HUES6 (cell line): Measurements from ENCODE around the gene C1orf105.

Experiments
- H3K27ac ChIP-seq: 2 replicates; pipeline ENCODE4 v1.7.0; 2013; ENCODE audit warnings: low read depth, mild to moderate bottlenecking, low read length, inconsistent platforms
- H3K27me3 ChIP-seq: 2 replicates; pipeline ENCODE4 v1.6.1; 2013; ENCODE audit warnings: low read length; ENCODE audit not compliant: control insufficient read depth, insufficient read depth
- H3K36me3 ChIP-seq: 2 replicates; pipeline ENCODE4 v1.6.1; 2013; ENCODE audit warnings: low read length; ENCODE audit not compliant: control insufficient read depth, insufficient read depth
- H3K4me1 ChIP-seq: 2 replicates; pipeline ENCODE4 v1.6.1; 2013; ENCODE audit warnings: low read length; ENCODE audit not compliant: control insufficient read depth, insufficient read depth
- H3K4me3 ChIP-seq: 2 replicates; pipeline ENCODE4 v1.5.1; 2013; ENCODE audit warnings: low read depth, low read length
- H3K9ac ChIP-seq: one replicate; pipeline ENCODE4 v1.6.1; 2013; ENCODE audit warnings: mild to moderate bottlenecking, low read length
- H3K9me3 ChIP-seq: 2 replicates; pipeline ENCODE4 v1.6.1; 2013; ENCODE audit warnings: low read depth, low read length; ENCODE audit not compliant: control insufficient read depth, insufficient read depth

The C1orf105 gene

DNA sequence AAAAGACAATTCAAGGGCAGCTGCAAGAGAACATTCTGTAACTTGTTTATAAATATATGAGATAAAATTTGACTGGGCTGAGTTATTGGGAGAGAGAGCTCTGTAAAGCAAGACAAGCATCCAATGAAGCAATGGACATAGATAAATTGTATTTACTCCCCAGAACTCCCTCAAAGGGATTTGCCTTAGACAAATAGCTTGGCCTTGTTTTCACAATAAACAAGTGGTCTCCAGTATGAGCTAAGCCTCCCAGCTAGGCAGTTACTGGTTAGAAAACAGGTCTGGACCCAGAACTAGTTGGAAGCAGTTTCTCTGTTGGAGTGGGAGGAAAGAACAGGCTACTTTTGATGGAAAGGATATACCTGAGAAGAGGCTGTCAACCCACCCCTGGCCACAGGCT lies 87.3 kb downstream of the C1orf105 start:
- Histone ChIP-seq H3K27me3 (no peaks in the 10 kb centered on the region), H3K9ac (no peak overlapping the region), H3K27ac (no peak overlapping the region), H3K4me1 (no peaks in the 10 kb centered on the region), H3K9me3 (no peaks in the 10 kb centered on the region), H3K36me3 (no peaks in the 10 kb centered on the region), H3K4me3 (no peak overlapping the region)

DNA sequence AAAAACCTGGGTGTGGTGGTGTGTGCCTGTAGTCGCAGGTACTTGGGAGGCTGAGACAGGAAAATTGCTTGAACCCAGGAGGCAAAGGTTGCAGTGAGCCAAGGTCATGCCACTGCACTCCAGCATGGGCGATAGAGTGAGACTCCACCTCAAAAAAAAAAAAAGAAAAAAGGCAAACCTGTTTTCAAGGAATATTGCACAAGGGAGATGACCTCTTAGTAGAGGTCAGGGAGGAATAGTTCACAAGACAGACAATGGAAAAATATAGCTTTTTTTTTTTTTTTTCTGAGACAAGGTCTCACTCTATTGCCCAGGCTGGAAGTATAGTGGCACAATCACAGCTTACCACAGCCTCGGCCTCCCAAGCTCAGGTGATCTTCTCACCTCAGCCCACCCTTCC lies 90.0 kb downstream of the C1orf105 start:
- Histone ChIP-seq H3K27me3 (no peaks in the 10 kb centered on the region), H3K4me3 (no peak overlapping the region), H3K27ac (no peak overlapping the region), H3K4me1 (no peaks in the 10 kb centered on the region), H3K9ac (no peak overlapping the region), H3K36me3 (no peaks in the 10 kb centered on the region), H3K9me3 (no peaks in the 10 kb centered on the region)

DNA sequence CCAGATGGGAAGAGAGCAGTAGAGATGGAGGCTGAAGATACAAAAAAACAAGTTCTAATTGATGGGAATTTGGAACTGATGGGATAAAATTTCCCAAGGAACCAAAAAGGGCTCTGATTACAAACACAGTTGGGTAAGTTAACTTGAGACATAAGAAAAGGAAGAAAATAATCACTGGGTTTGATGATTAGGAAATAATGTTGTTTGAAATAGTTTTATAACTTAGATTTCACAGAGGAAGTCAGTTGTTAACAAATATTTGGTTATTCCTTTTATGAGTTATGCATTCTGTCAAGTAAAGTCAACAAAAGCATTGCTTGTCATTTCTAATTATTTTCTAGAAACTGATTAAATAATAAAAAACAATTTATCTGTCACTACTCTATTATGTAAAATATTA lies 92.1 kb downstream of the C1orf105 start:
- no peak overlapping the region for H3K4me3 ChIP-seq
- no peak overlapping the region for H3K9ac ChIP-seq
- H3K4me1 ChIP-seq, result no peaks in the 10 kb centered on the region
- H3K36me3 ChIP-seq, result no peaks in the 10 kb centered on the region
- H3K27ac ChIP-seq, result no peak overlapping the region
- H3K9me3 ChIP-seq, result no peaks in the 10 kb centered on the region
- H3K27me3 ChIP-seq, result no peaks in the 10 kb centered on the region

DNA sequence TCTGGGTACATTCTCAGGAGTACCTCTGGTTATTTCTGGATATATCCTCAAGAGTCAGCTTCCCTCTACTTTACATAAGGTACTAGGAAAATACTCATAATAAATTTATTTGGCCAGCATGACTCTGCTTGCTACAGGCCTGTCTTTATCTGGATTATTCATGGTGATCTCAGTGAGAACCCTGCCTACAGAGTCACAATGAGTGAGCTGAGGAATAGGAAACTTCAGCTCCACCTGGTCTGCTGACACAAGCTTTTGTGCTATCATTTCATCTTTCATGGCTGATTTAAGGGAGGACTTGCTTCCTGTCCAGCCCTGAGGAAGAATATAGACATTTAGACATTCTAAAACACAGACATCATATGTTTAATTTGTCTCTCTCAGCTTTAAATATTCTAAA lies 93.0 kb downstream of the C1orf105 start:
- Histone ChIP-seq H3K9ac (no peak overlapping the region), H3K9me3 (no peaks in the 10 kb centered on the region), H3K4me1 (no peaks in the 10 kb centered on the region), H3K27ac (no peak overlapping the region), H3K36me3 (no peaks in the 10 kb centered on the region), H3K4me3 (no peak overlapping the region), H3K27me3 (no peaks in the 10 kb centered on the region)

DNA sequence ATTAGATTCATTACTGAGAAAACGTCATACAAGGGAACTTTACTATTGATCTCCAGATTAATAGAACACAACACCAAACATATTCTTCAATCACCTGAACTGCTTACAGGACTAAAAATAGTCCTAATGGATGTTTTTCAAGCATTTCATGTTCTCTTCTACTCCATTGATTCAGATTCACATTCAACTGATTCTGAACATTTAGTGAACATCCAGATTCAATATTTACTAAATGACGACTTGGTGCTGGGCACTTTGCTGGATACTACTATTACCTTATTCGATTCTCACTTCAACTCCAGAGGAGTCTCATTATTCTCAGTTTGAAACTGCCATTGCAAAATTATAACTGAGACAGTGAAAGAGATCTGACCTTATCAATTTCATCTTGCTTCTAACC lies 93.6 kb downstream of the C1orf105 start:
- Histone ChIP-seq H3K27ac (no peak overlapping the region), H3K4me1 (no peaks in the 10 kb centered on the region)

DNA sequence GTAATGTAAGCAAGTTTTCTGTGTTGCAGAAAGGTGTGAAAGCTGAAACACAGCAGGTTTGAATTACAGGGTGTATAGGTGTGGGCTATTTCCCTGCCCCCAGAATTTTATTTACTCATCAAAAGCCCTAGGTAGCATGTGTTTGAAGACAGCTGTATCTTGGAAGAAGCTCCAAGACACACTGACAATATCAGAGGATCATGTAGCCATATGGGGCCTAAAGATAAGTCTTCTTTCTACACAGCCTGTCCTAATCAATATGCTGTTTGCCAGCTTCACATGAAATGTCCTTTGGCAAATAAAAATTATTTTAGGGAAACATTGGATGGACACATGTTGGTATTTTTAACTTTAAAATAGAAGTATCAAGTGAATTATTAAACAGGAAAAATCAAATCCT lies 95.0 kb downstream of the C1orf105 start:
- Histone ChIP-seq H3K4me3 (no peak overlapping the region), H3K36me3 (no peaks in the 10 kb centered on the region), H3K9ac (no peak overlapping the region), H3K27me3 (no peaks in the 10 kb centered on the region), H3K9me3 (no peaks in the 10 kb centered on the region), H3K27ac (no peak overlapping the region), H3K4me1 (no peaks in the 10 kb centered on the region)

More for the DNA sequence above, 93.6 kb downstream of the C1orf105 start:
- Histone ChIP-seq H3K9ac (no peak overlapping the region), H3K4me3 (no peak overlapping the region), H3K36me3 (no peaks in the 10 kb centered on the region), H3K9me3 (no peaks in the 10 kb centered on the region), H3K27me3 (no peaks in the 10 kb centered on the region)

DNA sequence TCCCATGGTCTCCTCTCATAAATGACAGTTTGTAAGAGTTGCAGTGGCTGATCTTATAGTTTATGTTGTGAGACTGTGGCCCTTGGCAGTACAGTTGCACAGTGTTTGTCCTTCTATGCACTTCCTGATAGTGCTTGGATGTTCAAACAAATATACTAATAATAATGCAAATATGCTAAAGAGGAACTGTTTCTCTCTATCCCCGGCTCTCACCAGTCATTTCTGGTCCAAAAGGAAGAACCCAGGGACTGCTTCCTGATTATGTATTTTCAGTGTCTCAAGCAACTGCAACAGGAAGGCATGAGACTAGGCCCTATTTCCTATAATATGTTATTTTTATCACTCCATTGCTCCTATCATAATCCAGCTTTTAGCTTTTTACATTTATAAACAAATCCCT lies 95.4 kb downstream of the C1orf105 start:
- H3K4me3 ChIP-seq, result no peak overlapping the region
- H3K9me3 ChIP-seq, result no peaks in the 10 kb centered on the region
- no peak overlapping the region for H3K9ac ChIP-seq
- H3K27me3 ChIP-seq, result no peaks in the 10 kb centered on the region
- H3K36me3 ChIP-seq, result no peaks in the 10 kb centered on the region
- no peaks in the 10 kb centered on the region for H3K4me1 ChIP-seq
- no peak overlapping the region for H3K27ac ChIP-seq

DNA sequence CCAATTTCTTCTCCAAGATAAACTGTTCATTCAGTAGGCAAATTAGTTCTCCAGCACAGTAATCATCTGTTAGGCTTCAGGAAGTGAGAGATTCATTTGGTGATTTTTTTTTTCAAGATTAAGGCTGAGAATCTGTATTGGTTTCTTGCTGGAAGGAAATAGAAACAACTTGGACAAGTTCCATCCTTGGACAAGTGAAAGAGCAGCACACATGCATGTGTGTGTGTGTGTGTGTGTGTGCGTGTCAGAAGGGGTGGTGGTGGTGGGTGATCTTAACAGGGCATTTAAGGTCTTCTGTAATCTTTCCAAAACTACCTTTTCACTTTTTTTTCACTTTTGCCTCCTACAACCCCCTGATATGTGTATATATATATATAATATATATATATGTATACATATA lies 96.6 kb downstream of the C1orf105 start:
- Histone ChIP-seq H3K9ac (no peak overlapping the region), H3K27ac (no peak overlapping the region), H3K9me3 (no peaks in the 10 kb centered on the region), H3K36me3 (no peaks in the 10 kb centered on the region), H3K27me3 (no peaks in the 10 kb centered on the region), H3K4me1 (no peaks in the 10 kb centered on the region), H3K4me3 (no peak overlapping the region)

DNA sequence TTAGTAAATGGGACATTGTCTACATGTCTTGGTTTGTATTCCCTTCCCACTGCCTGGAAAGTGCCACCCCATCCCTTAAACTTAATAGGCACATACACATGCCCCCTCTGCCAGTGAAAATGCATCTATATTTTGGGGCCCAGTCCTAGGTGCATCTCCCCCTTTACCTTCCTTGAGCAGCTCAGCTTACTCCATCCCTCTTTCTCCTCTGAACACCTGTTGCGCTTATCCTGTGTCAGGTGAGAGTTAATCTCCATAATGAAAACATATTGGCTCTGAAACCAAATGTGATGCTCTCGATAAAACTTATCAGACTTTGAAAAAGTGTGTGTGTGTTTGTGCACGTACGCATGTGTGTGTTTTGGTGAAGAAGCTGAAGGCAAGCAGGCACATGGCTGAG lies 97.1 kb downstream of the C1orf105 start:
- Histone ChIP-seq H3K27me3 (no peaks in the 10 kb centered on the region), H3K9ac (no peak overlapping the region), H3K9me3 (no peaks in the 10 kb centered on the region)

More for the DNA sequence above, 97.1 kb downstream of the C1orf105 start:
- H3K36me3 ChIP-seq, result no peaks in the 10 kb centered on the region
- H3K4me3 ChIP-seq, result no peak overlapping the region
- H3K27ac ChIP-seq, result no peak overlapping the region
- H3K4me1 ChIP-seq, result no peaks in the 10 kb centered on the region
